Measurements from ENCODE around the gene COL6A1.

COL6A1 gene

GRCh38 chr21:45991606-45992300, 10.2 kb downstream of the COL6A1 start:
- H3K9me3 Mint-ChIP-seq: no peaks in the 10 kb centered on the region
- H3K27me3 Mint-ChIP-seq: no peaks in the 10 kb centered on the region

GRCh38 chr21:45992301-45993209, 11.0 kb downstream of the COL6A1 start:
- no peak overlapping the region for H3K4me3 Mint-ChIP-seq

More at GRCh38 chr21:45991606-45992300, 10.2 kb downstream of the COL6A1 start:
- H3K4me1 Mint-ChIP-seq: no peaks in the 10 kb centered on the region
- no peak overlapping the region for H3K27ac Mint-ChIP-seq
- no peaks in the 10 kb centered on the region for H3K36me3 Mint-ChIP-seq
- H3K4me3 Mint-ChIP-seq: no peak overlapping the region

GRCh38 chr21:45993210-45994085, 11.9 kb downstream of the COL6A1 start:
- H3K4me1 Mint-ChIP-seq: no peaks in the 10 kb centered on the region
- H3K27me3 Mint-ChIP-seq: no peaks in the 10 kb centered on the region
- H3K36me3 Mint-ChIP-seq: no peaks in the 10 kb centered on the region
- no peak overlapping the region for H3K27ac Mint-ChIP-seq
- H3K9me3 Mint-ChIP-seq: no peaks in the 10 kb centered on the region
- H3K4me3 Mint-ChIP-seq: no peak overlapping the region

More at GRCh38 chr21:45992301-45993209, 11.0 kb downstream of the COL6A1 start:
- H3K36me3 Mint-ChIP-seq: no peaks in the 10 kb centered on the region
- no peak overlapping the region for H3K27ac Mint-ChIP-seq
- H3K27me3 Mint-ChIP-seq: no peaks in the 10 kb centered on the region
- no peaks in the 10 kb centered on the region for H3K4me1 Mint-ChIP-seq
- H3K9me3 Mint-ChIP-seq: no peaks in the 10 kb centered on the region

GRCh38 chr21:45994086-45994661, 12.6 kb downstream of the COL6A1 start:
- no peak overlapping the region for H3K4me3 Mint-ChIP-seq
- no peaks in the 10 kb centered on the region for H3K27me3 Mint-ChIP-seq
- no peaks in the 10 kb centered on the region for H3K9me3 Mint-ChIP-seq
- no peaks in the 10 kb centered on the region for H3K4me1 Mint-ChIP-seq
- H3K36me3 Mint-ChIP-seq: no peaks in the 10 kb centered on the region
- H3K27ac Mint-ChIP-seq: no peak overlapping the region

GRCh38 chr21:45994759-45995685, 13.5 kb downstream of the COL6A1 start:
- H3K27ac Mint-ChIP-seq: no peak overlapping the region
- no peak overlapping the region for H3K4me3 Mint-ChIP-seq

GRCh38 chr21:45995686-45996179, 14.2 kb downstream of the COL6A1 start:
- Mint-ChIP-seq H3K4me3 (no peak overlapping the region), H3K36me3 (no peaks in the 10 kb centered on the region), H3K9me3 (no peaks in the 10 kb centered on the region), H3K4me1 (no peaks in the 10 kb centered on the region), H3K27ac (no peak overlapping the region), H3K27me3 (no peaks in the 10 kb centered on the region)

More at GRCh38 chr21:45994759-45995685, 13.5 kb downstream of the COL6A1 start:
- H3K36me3 Mint-ChIP-seq: no peaks in the 10 kb centered on the region
- no peaks in the 10 kb centered on the region for H3K4me1 Mint-ChIP-seq
- H3K27me3 Mint-ChIP-seq: no peaks in the 10 kb centered on the region
- H3K9me3 Mint-ChIP-seq: no peaks in the 10 kb centered on the region

GRCh38 chr21:45996311-45997204, 15.0 kb downstream of the COL6A1 start:
- no peak overlapping the region for H3K27ac Mint-ChIP-seq
- H3K36me3 Mint-ChIP-seq: no peaks in the 10 kb centered on the region
- no peak overlapping the region for H3K4me3 Mint-ChIP-seq
- H3K4me1 Mint-ChIP-seq: no peaks in the 10 kb centered on the region
- no peaks in the 10 kb centered on the region for H3K9me3 Mint-ChIP-seq
- H3K27me3 Mint-ChIP-seq: no peaks in the 10 kb centered on the region

GRCh38 chr21:45997205-45997494, 15.6 kb downstream of the COL6A1 start:
- H3K36me3 Mint-ChIP-seq: no peaks in the 10 kb centered on the region
- H3K27ac Mint-ChIP-seq: no peak overlapping the region
- no peaks in the 10 kb centered on the region for H3K4me1 Mint-ChIP-seq
- H3K4me3 Mint-ChIP-seq: no peak overlapping the region
- H3K27me3 Mint-ChIP-seq: no peaks in the 10 kb centered on the region
- H3K9me3 Mint-ChIP-seq: no peaks in the 10 kb centered on the region

GRCh38 chr21:45997495-45998275, 16.1 kb downstream of the COL6A1 start:
- H3K36me3 Mint-ChIP-seq: no peaks in the 10 kb centered on the region
- H3K4me1 Mint-ChIP-seq: no peaks in the 10 kb centered on the region
- no peaks in the 10 kb centered on the region for H3K9me3 Mint-ChIP-seq
- no peak overlapping the region for H3K27ac Mint-ChIP-seq
- H3K27me3 Mint-ChIP-seq: no peaks in the 10 kb centered on the region
- no peak overlapping the region for H3K4me3 Mint-ChIP-seq

- no peaks in the 10 kb centered on the region for H3K36me3 Mint-ChIP-seq
- no peaks in the 10 kb centered on the region for H3K4me1 Mint-ChIP-seq
- H3K27ac Mint-ChIP-seq: no peak overlapping the region
- no peak overlapping the region for H3K4me3 Mint-ChIP-seq
- no peaks in the 10 kb centered on the region for H3K9me3 Mint-ChIP-seq
- no peaks in the 10 kb centered on the region for H3K27me3 Mint-ChIP-seq
Observed at GRCh38 chr21:45998276-45998701, 16.7 kb downstream of the COL6A1 start.

- Mint-ChIP-seq H3K9me3 (no peaks in the 10 kb centered on the region), H3K27ac (no peak overlapping the region), H3K4me3 (no peak overlapping the region), H3K27me3 (no peaks in the 10 kb centered on the region), H3K4me1 (no peaks in the 10 kb centered on the region), H3K36me3 (no peaks in the 10 kb centered on the region)
Observed at GRCh38 chr21:45998871-45999580, 17.5 kb downstream of the COL6A1 start.

GRCh38 chr21:45999581-46000181, 18.1 kb downstream of the COL6A1 start:
- no peaks in the 10 kb centered on the region for H3K4me1 Mint-ChIP-seq
- no peaks in the 10 kb centered on the region for H3K36me3 Mint-ChIP-seq
- H3K27ac Mint-ChIP-seq: no peak overlapping the region
- H3K9me3 Mint-ChIP-seq: no peaks in the 10 kb centered on the region
- no peaks in the 10 kb centered on the region for H3K27me3 Mint-ChIP-seq
- no peak overlapping the region for H3K4me3 Mint-ChIP-seq
